Effector memory CD8-positive, alpha-beta T cell (primary cell): Measurements from ENCODE around the gene CNTN5.

ENCODE experiments used
- ATAC-seq: fragments of 150-1000 bp; cut with Tn5 transposase; replicated peaks from 2 replicates; pipeline ENCODE4 v1.10.0; 2021; ENCODE audit warnings: mild to moderate bottlenecking, moderate library complexity
- DNase-seq, 3 experiments: peaks; one replicate each; pipeline ENCODE4 v3.0.0; 2021
- H3K27ac Mint-ChIP-seq, 2 donors: one replicate each; pipeline ENCODE4 v1.8.0; 2022; ENCODE audit warnings: mild to moderate bottlenecking in 2 of 2, mixed read lengths in 2 of 2, moderate library complexity in 2 of 2
- H3K27me3 Mint-ChIP-seq, 2 donors: one replicate each; pipeline ENCODE4 v1.8.0; 2022; ENCODE audit warnings: mixed read lengths in 2 of 2
- H3K36me3 Mint-ChIP-seq: one replicate; pipeline ENCODE4 v1.8.0; 2022; ENCODE audit warnings: mild to moderate bottlenecking, moderate library complexity, mixed read lengths; ENCODE audit not compliant: insufficient read depth
- H3K4me1 Mint-ChIP-seq, 2 donors: one replicate each; pipeline ENCODE4 v1.8.0; 2022; ENCODE audit warnings: low read depth in 2 of 2, mixed read lengths in 2 of 2
- H3K4me3 Mint-ChIP-seq, 2 donors: one replicate each; pipeline ENCODE4 v1.8.0; 2022; ENCODE audit warnings: mild to moderate bottlenecking in 2 of 2, mixed read lengths in 2 of 2, moderate library complexity in 2 of 2
- H3K9me3 Mint-ChIP-seq, 2 donors: one replicate each; pipeline ENCODE4 v1.8.0; 2022; ENCODE audit warnings: mixed read lengths in 2 of 2

The CNTN5 gene

DNA sequence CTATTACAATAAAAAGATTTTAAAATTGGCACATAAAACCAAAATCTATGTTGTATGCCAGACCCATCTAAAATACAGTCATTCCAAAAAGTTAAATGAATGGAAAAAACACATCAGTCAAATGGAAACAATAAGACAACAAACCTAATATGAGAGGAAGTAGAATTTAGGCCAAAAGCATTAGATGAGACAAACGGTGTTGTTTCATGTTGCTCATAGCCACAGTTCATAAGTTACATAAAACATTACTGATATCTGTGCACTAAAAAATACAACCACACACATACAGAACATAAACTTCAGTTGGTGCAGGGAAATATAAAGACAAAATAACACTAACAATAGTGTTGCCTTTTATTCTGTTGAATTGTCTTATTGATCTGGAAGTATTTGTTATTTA lies 661.9 kb downstream of the CNTN5 start:
- Mint-ChIP-seq H3K4me1 (no peaks in the 10 kb centered on the region), H3K9me3 (peaks cover 7% of the 10 kb centered on the region in 2 donors), H3K27me3 (no peaks in the 10 kb centered on the region), H3K36me3 (no peaks in the 10 kb centered on the region), H3K4me3 (no peak overlapping the region), H3K27ac (no peak overlapping the region)
- no peak for DNase-seq
- ATAC-seq = no peak

DNA sequence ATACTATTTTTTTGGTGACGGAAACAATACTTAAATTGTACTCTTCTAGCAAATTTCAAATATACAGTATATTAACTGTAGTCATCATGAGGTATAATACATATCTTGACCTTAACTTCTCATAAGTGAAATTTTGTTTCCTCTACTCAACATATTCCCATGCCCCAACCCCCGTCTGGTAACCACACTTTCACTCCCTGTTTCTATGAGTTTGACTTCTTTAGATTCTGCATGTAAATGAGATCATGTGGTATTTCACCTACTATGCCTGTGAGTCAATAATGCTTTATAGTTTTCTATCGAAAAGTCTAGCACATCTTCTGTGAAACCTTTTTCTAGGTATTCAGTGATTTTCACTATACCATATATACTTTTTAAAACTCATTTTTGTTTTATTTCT lies 663.2 kb downstream of the CNTN5 start:
- Mint-ChIP-seq H3K27me3 (no peaks in the 10 kb centered on the region), H3K9me3 (peaks cover 0 to 5% of the 10 kb centered on the region in 2 donors), H3K27ac (no peak overlapping the region), H3K36me3 (no peaks in the 10 kb centered on the region), H3K4me3 (no peak overlapping the region), H3K4me1 (no peaks in the 10 kb centered on the region)
- DNase-seq (no peak), ATAC-seq (no peak)

DNA sequence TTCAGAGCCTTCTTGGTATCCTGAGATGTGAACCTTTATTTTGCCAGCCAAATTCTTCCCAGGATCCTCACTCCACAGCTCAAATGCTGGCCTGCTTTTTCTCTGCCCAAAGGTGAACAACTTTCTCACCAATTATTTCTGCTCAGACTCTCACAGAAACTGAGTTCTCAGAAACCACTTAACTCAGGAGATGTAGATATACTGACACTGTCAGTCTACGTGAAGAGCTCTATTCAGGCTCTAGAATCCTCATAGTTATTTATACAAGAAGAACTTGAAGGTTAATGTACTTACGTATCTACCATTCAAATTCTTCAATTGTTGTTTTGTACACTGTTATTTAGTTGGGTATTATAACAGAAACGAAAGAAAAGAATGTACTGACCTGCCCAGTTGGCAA lies 666.1 kb downstream of the CNTN5 start:
- Mint-ChIP-seq H3K36me3 (no peaks in the 10 kb centered on the region), H3K9me3 (peaks cover 2 to 14% of the 10 kb centered on the region in 2 donors), H3K4me3 (no peak overlapping the region), H3K27ac (no peak overlapping the region), H3K27me3 (no peaks in the 10 kb centered on the region), H3K4me1 (no peaks in the 10 kb centered on the region)
- ATAC-seq = no peak
- no peak for DNase-seq

GRCh38 chr11:99687320-99687719 lies 666.6 kb downstream of the CNTN5 start:
- peaks cover 2 to 19% of the 10 kb centered on the region in 2 donors for H3K9me3 Mint-ChIP-seq
- no peak overlapping the region for H3K4me3 Mint-ChIP-seq
- no peaks in the 10 kb centered on the region for H3K36me3 Mint-ChIP-seq
- H3K27ac Mint-ChIP-seq = no peak overlapping the region
- DNase-seq (no peak), ATAC-seq (no peak)
- H3K27me3 Mint-ChIP-seq = no peaks in the 10 kb centered on the region
- H3K4me1 Mint-ChIP-seq = no peaks in the 10 kb centered on the region

GRCh38 chr11:99693941-99694492 lies 673.3 kb downstream of the CNTN5 start:
- H3K4me1 Mint-ChIP-seq = no peaks in the 10 kb centered on the region
- H3K9me3 Mint-ChIP-seq = peaks cover 9 to 31% of the 10 kb centered on the region in 2 donors
- no peak overlapping the region for H3K27ac Mint-ChIP-seq
- DNase-seq (no peak), ATAC-seq (no peak)
- H3K4me3 Mint-ChIP-seq = no peak overlapping the region
- no peaks in the 10 kb centered on the region for H3K27me3 Mint-ChIP-seq
- no peaks in the 10 kb centered on the region for H3K36me3 Mint-ChIP-seq

GRCh38 chr11:99695106-99695505 lies 674.4 kb downstream of the CNTN5 start:
- Mint-ChIP-seq H3K4me3 (no peak overlapping the region), H3K4me1 (no peaks in the 10 kb centered on the region), H3K9me3 (peaks cover 9 to 31% of the 10 kb centered on the region in 2 donors), H3K27me3 (no peaks in the 10 kb centered on the region), H3K27ac (no peak overlapping the region), H3K36me3 (no peaks in the 10 kb centered on the region)
- ATAC-seq (no peak), DNase-seq (no peak)

GRCh38 chr11:99706848-99707247 lies 686.1 kb downstream of the CNTN5 start:
- no peaks in the 10 kb centered on the region for H3K36me3 Mint-ChIP-seq
- H3K4me3 Mint-ChIP-seq = no peak overlapping the region
- H3K27me3 Mint-ChIP-seq = no peaks in the 10 kb centered on the region
- no peak for ATAC-seq
- no peak for DNase-seq
- H3K4me1 Mint-ChIP-seq = no peaks in the 10 kb centered on the region
- no peak overlapping the region for H3K27ac Mint-ChIP-seq
- peaks cover 0 to 11% of the 10 kb centered on the region in 2 donors for H3K9me3 Mint-ChIP-seq

DNA sequence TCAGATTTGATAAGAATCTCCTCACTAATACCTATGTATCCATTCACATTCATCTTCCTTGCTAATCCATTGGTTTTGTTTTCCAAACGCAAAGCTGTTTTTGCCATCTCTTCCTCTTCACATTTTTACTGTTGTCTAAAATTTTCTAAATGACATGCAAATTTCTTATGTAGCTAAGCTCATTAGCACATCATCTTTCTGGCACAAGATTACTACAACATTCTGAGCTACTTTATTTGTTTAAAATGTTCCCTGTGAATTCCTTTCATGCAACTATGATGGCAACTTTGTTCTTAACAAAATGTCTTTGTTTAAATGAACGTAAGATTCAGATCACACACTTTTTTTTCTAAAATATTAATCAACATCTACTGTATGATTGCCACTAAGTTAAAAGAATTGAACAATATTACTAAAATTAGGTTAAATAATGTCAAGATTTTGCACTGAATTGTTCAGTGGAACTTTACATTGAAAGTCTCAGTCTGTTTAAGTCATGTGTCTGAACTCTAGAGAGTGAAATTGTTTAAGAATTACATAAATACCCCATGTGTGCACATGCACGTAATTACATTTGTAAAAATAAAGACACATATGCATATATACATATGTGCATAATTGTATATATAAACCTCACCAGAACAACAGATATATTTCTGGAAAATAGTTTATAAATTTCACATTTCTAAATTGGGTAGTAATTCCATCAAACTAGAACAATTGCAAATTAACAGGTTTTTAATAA lies 688.4 kb downstream of the CNTN5 start:
- no peak overlapping the region for H3K4me3 Mint-ChIP-seq
- ATAC-seq = no peak
- no peaks in the 10 kb centered on the region for H3K27me3 Mint-ChIP-seq
- H3K36me3 Mint-ChIP-seq = no peaks in the 10 kb centered on the region
- peaks cover 0 to 14% of the 10 kb centered on the region in 2 donors for H3K9me3 Mint-ChIP-seq
- no peak overlapping the region for H3K27ac Mint-ChIP-seq
- no peak for DNase-seq
- no peaks in the 10 kb centered on the region for H3K4me1 Mint-ChIP-seq

DNA sequence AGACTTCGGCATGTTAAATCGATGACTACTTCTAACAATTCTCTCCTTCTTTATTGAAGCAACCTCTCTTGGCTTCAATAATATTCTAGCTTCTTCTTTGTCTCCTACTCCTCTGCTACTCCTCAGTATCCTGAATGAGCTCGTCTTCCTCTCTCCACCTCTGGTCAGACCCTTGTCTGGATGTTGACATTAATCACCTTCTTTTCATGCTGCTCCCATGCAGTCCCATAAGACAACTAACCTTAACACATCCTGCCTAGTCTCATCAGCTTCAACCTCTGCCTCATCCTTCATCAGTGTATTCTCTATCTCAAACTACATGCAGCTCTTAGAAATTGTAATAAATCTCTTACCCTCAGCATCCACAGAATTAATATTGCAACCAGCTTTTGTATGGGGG lies 695.6 kb downstream of the CNTN5 start:
- ATAC-seq (no peak), DNase-seq (no peak)
- Mint-ChIP-seq H3K9me3 (peaks cover 10 to 25% of the 10 kb centered on the region in 2 donors), H3K27ac (no peak overlapping the region), H3K27me3 (no peaks in the 10 kb centered on the region), H3K4me3 (no peak overlapping the region), H3K36me3 (no peaks in the 10 kb centered on the region), H3K4me1 (no peaks in the 10 kb centered on the region)

DNA sequence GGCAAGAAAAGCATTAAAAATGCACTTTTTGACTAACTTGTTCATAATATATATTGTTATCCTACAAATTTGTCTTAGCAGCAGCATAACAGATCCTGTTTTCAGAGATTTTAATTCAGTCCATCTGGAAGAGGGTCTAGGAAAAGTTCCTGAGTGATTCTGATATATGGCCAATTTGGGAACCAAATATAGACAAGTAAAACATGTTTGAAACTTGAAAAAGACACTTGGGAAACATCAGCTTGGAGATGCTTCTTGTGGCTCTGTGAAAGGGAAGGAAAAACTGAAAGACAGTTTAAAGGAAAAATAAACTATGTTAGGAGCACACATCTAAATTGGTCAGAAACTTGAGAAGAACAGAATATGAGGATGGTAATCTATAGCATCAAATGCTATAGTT lies 697.5 kb downstream of the CNTN5 start:
- no peak for ATAC-seq
- H3K27me3 Mint-ChIP-seq = no peaks in the 10 kb centered on the region
- no peak overlapping the region for H3K27ac Mint-ChIP-seq
- peaks cover 7 to 29% of the 10 kb centered on the region in 2 donors for H3K9me3 Mint-ChIP-seq
- no peak overlapping the region for H3K4me3 Mint-ChIP-seq
- DNase-seq = no peak
- no peaks in the 10 kb centered on the region for H3K4me1 Mint-ChIP-seq
- no peaks in the 10 kb centered on the region for H3K36me3 Mint-ChIP-seq

DNA sequence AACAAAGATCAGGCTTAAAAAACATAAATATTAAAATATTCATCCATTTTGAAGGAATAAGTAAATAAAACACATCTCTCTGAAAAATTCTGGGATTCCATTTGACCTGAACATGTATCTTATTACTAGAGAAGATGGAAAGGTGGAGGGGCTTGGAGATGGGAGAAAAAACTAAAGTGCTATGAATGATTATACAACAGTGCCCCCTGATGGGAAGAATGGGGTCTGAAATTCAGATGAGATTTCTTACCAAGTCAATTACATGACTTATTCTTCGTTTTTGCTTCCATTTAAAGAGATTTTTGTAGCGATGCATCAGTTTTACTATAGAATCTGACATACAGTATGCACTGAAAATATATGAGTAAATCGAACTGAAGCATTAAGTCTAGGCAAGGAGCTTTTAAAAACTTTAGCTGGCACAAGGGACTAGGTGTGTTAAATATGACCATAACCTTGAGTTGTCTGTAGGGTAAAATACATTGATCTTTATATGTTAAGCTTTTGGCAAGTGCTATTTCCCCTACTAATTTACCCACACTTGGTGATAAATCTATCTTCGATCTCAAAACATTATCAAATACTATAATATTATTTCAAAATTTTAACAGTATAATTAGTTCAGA lies 718.8 kb downstream of the CNTN5 start:
- ATAC-seq (no peak), DNase-seq (no peak)
- Mint-ChIP-seq H3K27ac (no peak overlapping the region), H3K36me3 (no peaks in the 10 kb centered on the region), H3K4me1 (no peaks in the 10 kb centered on the region), H3K9me3 (peaks cover 8 to 24% of the 10 kb centered on the region in 2 donors), H3K27me3 (no peaks in the 10 kb centered on the region), H3K4me3 (no peak overlapping the region)

- Mint-ChIP-seq H3K36me3 (no peaks in the 10 kb centered on the region), H3K4me1 (no peaks in the 10 kb centered on the region), H3K4me3 (no peak overlapping the region), H3K27ac (no peak overlapping the region), H3K27me3 (no peaks in the 10 kb centered on the region), H3K9me3 (peaks cover 2 to 16% of the 10 kb centered on the region in 2 donors)
- ATAC-seq = no peak
- DNase-seq = no peak
Measured at GRCh38 chr11:99742501-99742900, 721.8 kb downstream of the CNTN5 start.

DNA sequence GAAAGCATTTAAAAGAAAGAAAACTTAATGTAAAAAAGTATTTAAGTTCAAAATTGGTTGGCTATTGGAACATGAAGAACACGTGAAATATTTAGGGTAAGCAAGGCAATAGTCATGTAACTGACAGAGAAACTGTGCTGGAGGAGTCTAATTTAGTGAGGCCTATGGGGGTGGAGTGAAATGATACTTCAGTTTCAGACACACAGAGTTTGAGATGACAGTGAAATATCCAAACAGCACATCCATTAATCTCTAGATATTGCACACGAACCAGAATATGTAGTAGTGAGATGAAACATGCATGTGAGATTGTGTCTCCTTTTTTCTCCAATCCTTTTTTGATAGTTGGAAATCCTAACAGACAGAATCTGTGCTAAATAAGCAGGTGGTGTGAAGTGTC lies 739.0 kb downstream of the CNTN5 start:
- H3K36me3 Mint-ChIP-seq = no peaks in the 10 kb centered on the region
- ATAC-seq (no peak), DNase-seq (no peak)
- no peak overlapping the region for H3K27ac Mint-ChIP-seq
- no peak overlapping the region for H3K4me3 Mint-ChIP-seq
- peaks cover 0 to 5% of the 10 kb centered on the region in 2 donors for H3K9me3 Mint-ChIP-seq
- no peaks in the 10 kb centered on the region for H3K4me1 Mint-ChIP-seq
- no peaks in the 10 kb centered on the region for H3K27me3 Mint-ChIP-seq

- no peaks in the 10 kb centered on the region for H3K9me3 Mint-ChIP-seq
- ATAC-seq = no peak
- no peaks in the 10 kb centered on the region for H3K27me3 Mint-ChIP-seq
- DNase-seq = no peak
- H3K4me3 Mint-ChIP-seq = no peak overlapping the region
- H3K36me3 Mint-ChIP-seq = no peaks in the 10 kb centered on the region
- H3K27ac Mint-ChIP-seq = no peak overlapping the region
- no peaks in the 10 kb centered on the region for H3K4me1 Mint-ChIP-seq
Measured at GRCh38 chr11:99766811-99767210, 746.1 kb downstream of the CNTN5 start.
